Nephron (organoid): ENCODE measurements around the gene GSG1L.

Experiments used
- H3K27ac Mint-ChIP-seq, 3 experiments: 2 replicates each; pipeline ENCODE4 v1.8.0; 2020; ENCODE audit warnings: mixed read lengths in 3 of 3, mild to moderate bottlenecking in 2 of 3, moderate library complexity in 1 of 3
- H3K27me3 Mint-ChIP-seq: 2 replicates; pipeline ENCODE4 v1.8.0; 2021; ENCODE audit warnings: low read depth, mild to moderate bottlenecking, moderate library complexity, mixed read lengths
- H3K36me3 Mint-ChIP-seq: 2 replicates; pipeline ENCODE4 v1.8.0; 2020; ENCODE audit warnings: low read depth, mixed read lengths
- H3K4me1 Mint-ChIP-seq: 2 replicates; pipeline ENCODE4 v1.8.0; 2020; ENCODE audit warnings: mixed read lengths
- H3K4me3 Mint-ChIP-seq, 3 experiments: 2 replicates each; pipeline ENCODE4 v1.8.0; 2020; ENCODE audit warnings: mild to moderate bottlenecking in 3 of 3, mixed read lengths in 3 of 3, moderate library complexity in 2 of 3
- H3K9me3 Mint-ChIP-seq: 2 replicates; pipeline ENCODE4 v1.8.0; 2020; ENCODE audit warnings: mixed read lengths
- CTCF ChIP-seq, 3 experiments: fragments of 200-600 bp; sonication (generic); IDR thresholded peaks; one replicate each; pipeline ENCODE4 v1.5.0; 2021; ENCODE audit warnings: antibody characterized with exemption in 3 of 3; ENCODE audit not compliant: unreplicated experiment in 3 of 3

The GSG1L gene

GRCh38 chr16:27811881-27812280 is 251.6 kb downstream of the GSG1L start:
- peaks cover 21% of the 10 kb centered on the region for H3K27me3 Mint-ChIP-seq
- peaks cover 4% of the 10 kb centered on the region for H3K9me3 Mint-ChIP-seq
- no peak for TF ChIP-seq CTCF (IDR thresholded peaks at IDR 0.05; ENCODE audit: unreplicated experiment in 3 of 3)
- H3K27ac Mint-ChIP-seq = no peak overlapping the region
- no peak overlapping the region for H3K4me3 Mint-ChIP-seq
- no peaks in the 10 kb centered on the region for H3K4me1 Mint-ChIP-seq
- no peaks in the 10 kb centered on the region for H3K36me3 Mint-ChIP-seq

DNA sequence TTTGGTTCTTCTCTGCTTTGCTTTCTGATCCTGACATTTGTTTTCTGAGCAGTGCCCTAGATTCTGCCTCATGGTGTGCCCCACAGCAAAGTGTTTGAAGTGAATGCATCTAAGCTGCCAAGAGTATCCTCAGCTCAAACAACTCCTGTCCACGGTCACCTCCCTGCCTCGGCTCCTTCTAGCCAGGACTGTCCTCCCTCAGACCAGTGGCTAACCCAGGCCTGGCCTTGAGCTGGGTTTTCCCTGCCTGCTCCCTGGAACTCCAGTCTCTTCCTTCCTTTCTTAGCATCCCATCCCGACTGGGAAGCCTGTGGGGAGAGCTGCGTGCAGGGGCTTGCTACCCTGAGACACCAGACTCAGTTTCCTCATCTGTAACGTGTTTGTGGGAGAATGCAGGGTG is 256.5 kb downstream of the GSG1L start:
- no peak for TF ChIP-seq CTCF (IDR thresholded peaks at IDR 0.05; ENCODE audit: unreplicated experiment in 3 of 3)
- Mint-ChIP-seq H3K36me3 (no peaks in the 10 kb centered on the region), H3K27me3 (peaks cover 26% of the 10 kb centered on the region), H3K4me1 (no peaks in the 10 kb centered on the region), H3K9me3 (peaks cover 4% of the 10 kb centered on the region), H3K27ac (no peak overlapping the region), H3K4me3 (no peak overlapping the region)

DNA sequence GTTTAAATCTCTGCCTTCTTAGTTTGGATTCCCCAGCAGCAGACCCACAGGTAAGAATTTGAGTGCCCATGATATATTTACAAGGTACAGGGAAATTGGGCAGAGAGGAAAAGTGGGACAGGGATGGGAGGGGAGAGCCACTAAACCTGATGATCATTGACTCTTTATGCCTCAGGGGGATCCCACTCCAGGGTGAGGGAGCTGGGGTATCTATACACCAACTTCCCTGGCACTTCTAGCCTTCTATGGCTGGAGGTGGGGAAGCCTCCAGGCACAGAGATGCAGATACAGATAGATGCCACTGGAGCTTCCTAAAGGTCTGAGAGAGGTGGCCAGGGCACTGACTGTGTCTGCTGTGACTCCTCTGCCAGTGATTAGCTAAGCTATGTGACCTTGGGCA is 257.1 kb downstream of the GSG1L start:
- Mint-ChIP-seq H3K27ac (no peak overlapping the region), H3K9me3 (peaks cover 4% of the 10 kb centered on the region), H3K4me3 (no peak overlapping the region), H3K36me3 (no peaks in the 10 kb centered on the region), H3K4me1 (no peaks in the 10 kb centered on the region), H3K27me3 (peaks cover 25% of the 10 kb centered on the region)
- no peak for TF ChIP-seq CTCF (IDR thresholded peaks at IDR 0.05; ENCODE audit: unreplicated experiment in 3 of 3)

DNA sequence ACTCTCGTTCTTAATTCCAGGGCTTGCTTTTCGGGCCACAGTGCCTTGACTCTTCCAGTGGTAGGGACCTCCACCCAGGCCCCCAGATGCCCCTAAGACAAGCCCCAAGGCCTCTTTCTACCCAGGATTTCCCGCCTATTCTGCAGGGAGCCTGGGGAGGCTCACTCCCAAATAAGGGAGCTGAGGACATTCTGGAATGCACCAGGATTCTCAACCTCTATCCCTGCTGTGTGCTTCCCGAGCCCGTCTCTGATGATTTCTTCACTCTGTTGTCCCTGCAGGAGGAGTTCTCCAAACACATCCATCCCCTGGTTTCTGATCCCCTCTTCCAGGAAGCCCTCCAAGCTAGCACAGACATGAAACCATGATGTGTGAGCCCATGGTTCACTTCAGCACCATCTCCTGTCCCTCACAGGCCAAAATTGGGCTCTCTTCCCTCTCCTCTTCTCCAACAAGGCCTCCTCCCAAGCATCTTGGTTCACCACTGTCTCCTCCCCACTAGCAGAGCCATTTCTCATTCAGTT is 257.6 kb downstream of the GSG1L start:
- Mint-ChIP-seq H3K27ac (no peak overlapping the region), H3K9me3 (peaks cover 4% of the 10 kb centered on the region), H3K4me1 (no peaks in the 10 kb centered on the region), H3K36me3 (no peaks in the 10 kb centered on the region), H3K27me3 (peaks cover 23% of the 10 kb centered on the region), H3K4me3 (no peak overlapping the region)
- no peak for TF ChIP-seq CTCF (IDR thresholded peaks at IDR 0.05; ENCODE audit: unreplicated experiment in 3 of 3)

- Mint-ChIP-seq H3K9me3 (no peaks in the 10 kb centered on the region), H3K27ac (no peak overlapping the region), H3K36me3 (no peaks in the 10 kb centered on the region), H3K27me3 (peaks cover 23% of the 10 kb centered on the region), H3K4me1 (no peaks in the 10 kb centered on the region), H3K4me3 (no peak overlapping the region)
- TF ChIP-seq CTCF (IDR thresholded peaks at IDR 0.05; ENCODE audit: unreplicated experiment in 3 of 3) = no peak
Measured at GRCh38 chr16:27803775-27804549, 259.6 kb downstream of the GSG1L start.
